ENCODE measurements around the gene AQP2. TPM values are rescaled to one million over a fixed set of nuclear protein-coding genes. Genes with fewer than 3 reads are reported as not detected.

AQP2 gene
- total RNA-seq, 1 donor from 2014 or later = not detected

- no peak for DNase-seq
- intact Hi-C loops (cut with micrococcal nuclease) = no loop called here
- Mint-ChIP-seq H3K9me3 (no peaks in the 10 kb centered on the region), H3K27me3 (peaks cover 5% of the 10 kb centered on the region), H3K27ac (no peak overlapping the region), H3K4me1 (no peaks in the 10 kb centered on the region), H3K4me3 (no peak overlapping the region), H3K36me3 (ENCODE audit: low read depth) (no peaks in the 10 kb centered on the region)
These were observed 39.3 kb upstream of the AQP2 start for GRCh38 chr12:49911213-49911605.

- Mint-ChIP-seq H3K4me3 (no peak overlapping the region), H3K9me3 (no peaks in the 10 kb centered on the region)
These were observed 37.9 kb upstream of the AQP2 start for GRCh38 chr12:49912345-49913255.

GRCh38 chr12:49916129-49916919 is 34.2 kb upstream of the AQP2 start:
- no peaks in the 10 kb centered on the region for H3K9me3 Mint-ChIP-seq
- peaks cover 5% of the 10 kb centered on the region for H3K27me3 Mint-ChIP-seq
- no peaks in the 10 kb centered on the region for H3K4me1 Mint-ChIP-seq
- H3K27ac Mint-ChIP-seq = no peak overlapping the region
- H3K4me3 Mint-ChIP-seq = no peak overlapping the region
- H3K36me3 Mint-ChIP-seq (ENCODE audit: low read depth) = no peaks in the 10 kb centered on the region
- DNase-seq = no peak
- intact Hi-C loops (cut with micrococcal nuclease) = no loop called here

More at GRCh38 chr12:49912345-49913255, 37.9 kb upstream of the AQP2 start:
- no peak overlapping the region for H3K27ac Mint-ChIP-seq
- intact Hi-C loops (cut with micrococcal nuclease) = no loop called here
- peaks cover 6% of the 10 kb centered on the region for H3K27me3 Mint-ChIP-seq
- H3K36me3 Mint-ChIP-seq (ENCODE audit: low read depth) = no peaks in the 10 kb centered on the region
- no peak for DNase-seq
- no peaks in the 10 kb centered on the region for H3K4me1 Mint-ChIP-seq

- H3K27ac Mint-ChIP-seq = no peak overlapping the region
- intact Hi-C loops (cut with micrococcal nuclease) = no loop called here
- no peak for DNase-seq
- H3K27me3 Mint-ChIP-seq = peaks cover 8% of the 10 kb centered on the region
- no peaks in the 10 kb centered on the region for H3K36me3 Mint-ChIP-seq (ENCODE audit: low read depth)
- no peaks in the 10 kb centered on the region for H3K4me1 Mint-ChIP-seq
- no peaks in the 10 kb centered on the region for H3K9me3 Mint-ChIP-seq
- no peak overlapping the region for H3K4me3 Mint-ChIP-seq
These were observed 33.3 kb upstream of the AQP2 start for GRCh38 chr12:49917166-49917787.

- intact Hi-C loops (cut with micrococcal nuclease) = no loop called here
- H3K27me3 Mint-ChIP-seq = peaks cover 10% of the 10 kb centered on the region
- H3K27ac Mint-ChIP-seq = no peak overlapping the region
- no peaks in the 10 kb centered on the region for H3K36me3 Mint-ChIP-seq (ENCODE audit: low read depth)
- DNase-seq = no peak
- H3K9me3 Mint-ChIP-seq = no peaks in the 10 kb centered on the region
- H3K4me3 Mint-ChIP-seq = no peak overlapping the region
- H3K4me1 Mint-ChIP-seq = no peaks in the 10 kb centered on the region
These were observed 32.8 kb upstream of the AQP2 start for GRCh38 chr12:49917788-49918173.

GRCh38 chr12:49920241-49920914 is 30.2 kb upstream of the AQP2 start:
- Mint-ChIP-seq H3K27ac (no peak overlapping the region), H3K9me3 (no peaks in the 10 kb centered on the region), H3K27me3 (peaks cover 7% of the 10 kb centered on the region), H3K4me1 (no peaks in the 10 kb centered on the region), H3K36me3 (ENCODE audit: low read depth) (no peaks in the 10 kb centered on the region), H3K4me3 (no peak overlapping the region)
- intact Hi-C loops (cut with micrococcal nuclease) = no loop called here
- DNase-seq = no peak

- no peaks in the 10 kb centered on the region for H3K36me3 Mint-ChIP-seq (ENCODE audit: low read depth)
- H3K27ac Mint-ChIP-seq = no peak overlapping the region
- peaks cover 7% of the 10 kb centered on the region for H3K27me3 Mint-ChIP-seq
- no peaks in the 10 kb centered on the region for H3K4me1 Mint-ChIP-seq
- H3K4me3 Mint-ChIP-seq = no peak overlapping the region
- DNase-seq = no peak
- no peaks in the 10 kb centered on the region for H3K9me3 Mint-ChIP-seq
- intact Hi-C loops (cut with micrococcal nuclease) = no loop called here
These were observed 29.6 kb upstream of the AQP2 start for GRCh38 chr12:49920915-49921286.

GRCh38 chr12:49921299-49921698 is 29.2 kb upstream of the AQP2 start:
- no peaks in the 10 kb centered on the region for H3K9me3 Mint-ChIP-seq
- no peaks in the 10 kb centered on the region for H3K36me3 Mint-ChIP-seq (ENCODE audit: low read depth)
- H3K27me3 Mint-ChIP-seq = peaks cover 7% of the 10 kb centered on the region
- no peaks in the 10 kb centered on the region for H3K4me1 Mint-ChIP-seq
- intact Hi-C loops (cut with micrococcal nuclease) = no loop called here
- no peak for DNase-seq
- no peak overlapping the region for H3K27ac Mint-ChIP-seq
- H3K4me3 Mint-ChIP-seq = no peak overlapping the region

GRCh38 chr12:49921936-49922335 is 28.6 kb upstream of the AQP2 start:
- H3K4me3 Mint-ChIP-seq = no peak overlapping the region
- intact Hi-C loops (cut with micrococcal nuclease) = no loop called here
- H3K36me3 Mint-ChIP-seq (ENCODE audit: low read depth) = no peaks in the 10 kb centered on the region
- peaks cover 7% of the 10 kb centered on the region for H3K27me3 Mint-ChIP-seq
- no peaks in the 10 kb centered on the region for H3K9me3 Mint-ChIP-seq
- no peak for DNase-seq
- no peak overlapping the region for H3K27ac Mint-ChIP-seq
- no peaks in the 10 kb centered on the region for H3K4me1 Mint-ChIP-seq

GRCh38 chr12:49922349-49923034 is 28.0 kb upstream of the AQP2 start:
- peaks cover 6% of the 10 kb centered on the region for H3K27me3 Mint-ChIP-seq
- H3K36me3 Mint-ChIP-seq (ENCODE audit: low read depth) = no peaks in the 10 kb centered on the region
- no peak for DNase-seq
- no peak overlapping the region for H3K27ac Mint-ChIP-seq
- no peak overlapping the region for H3K4me3 Mint-ChIP-seq
- no peaks in the 10 kb centered on the region for H3K4me1 Mint-ChIP-seq
- intact Hi-C loops (cut with micrococcal nuclease) = no loop called here
- H3K9me3 Mint-ChIP-seq = no peaks in the 10 kb centered on the region

- Mint-ChIP-seq H3K27me3 (peaks cover 6% of the 10 kb centered on the region), H3K36me3 (ENCODE audit: low read depth) (no peaks in the 10 kb centered on the region), H3K27ac (no peak overlapping the region), H3K4me1 (no peaks in the 10 kb centered on the region), H3K4me3 (no peak overlapping the region), H3K9me3 (no peaks in the 10 kb centered on the region)
- intact Hi-C loops (cut with micrococcal nuclease) = no loop called here
- no peak for DNase-seq
These were observed 27.4 kb upstream of the AQP2 start for GRCh38 chr12:49923035-49923644.

GRCh38 chr12:49923880-49924556 is 26.5 kb upstream of the AQP2 start:
- H3K27ac Mint-ChIP-seq = no peak overlapping the region
- intact Hi-C loops (cut with micrococcal nuclease) = no loop called here

More at GRCh38 chr12:49923880-49924556, 26.5 kb upstream of the AQP2 start:
- H3K36me3 Mint-ChIP-seq (ENCODE audit: low read depth) = no peaks in the 10 kb centered on the region
- H3K4me3 Mint-ChIP-seq = no peak overlapping the region
- no peaks in the 10 kb centered on the region for H3K9me3 Mint-ChIP-seq
- H3K27me3 Mint-ChIP-seq = peaks cover 6% of the 10 kb centered on the region
- no peaks in the 10 kb centered on the region for H3K4me1 Mint-ChIP-seq
- DNase-seq = no peak
